HEK293T (cell line): ENCODE data around the gene PLSCR3.

Experiments used
- BHLHE40 ChIP-seq: fragments of 450-650 bp; IDR thresholded peaks from 2 replicates; pipeline ENCODE4 v1.6.1; 2016; ENCODE audit warnings: mild to moderate bottlenecking, moderate library complexity, borderline replicate concordance
- CTBP1 ChIP-seq: fragments of 450-650 bp; IDR thresholded peaks from 2 replicates; pipeline ENCODE4 v1.6.1; 2016; ENCODE audit warnings: borderline replicate concordance
- ELF4 ChIP-seq: fragments of 450-650 bp; IDR thresholded peaks from 2 replicates; pipeline ENCODE4 v1.6.1; 2017; ENCODE audit warnings: antibody characterized with exemption
- FOXA1 ChIP-seq: fragments of 450-650 bp; IDR thresholded peaks from 2 replicates; pipeline ENCODE4 v1.6.1; 2016; ENCODE audit warnings: mild to moderate bottlenecking
- FOXK2 ChIP-seq: fragments of 450-650 bp; IDR thresholded peaks from 2 replicates; pipeline ENCODE4 v1.6.1; 2016; ENCODE audit warnings: mild to moderate bottlenecking
- HDGF ChIP-seq: fragments of 450-650 bp; IDR thresholded peaks from 2 replicates; pipeline ENCODE4 v1.6.1; 2017; ENCODE audit warnings: antibody characterized with exemption, borderline replicate concordance
- L3MBTL2 ChIP-seq: fragments of 450-650 bp; conservative IDR thresholded peaks from 2 replicates; pipeline ENCODE4 v1.6.1; 2016; ENCODE audit warnings: mild to moderate bottlenecking
- LEF1 ChIP-seq: fragments of 450-650 bp; IDR thresholded peaks from 2 replicates; pipeline ENCODE4 v1.6.1; 2017; ENCODE audit warnings: mild to moderate bottlenecking, borderline replicate concordance
- SP1 ChIP-seq: fragments of 450-650 bp; IDR thresholded peaks from 2 replicates; pipeline ENCODE4 v1.6.1; 2017
- SUZ12 ChIP-seq: fragments of 450-650 bp; IDR thresholded peaks from 2 replicates; pipeline ENCODE4 v1.6.1; 2016; ENCODE audit warnings: mild to moderate bottlenecking
- TARDBP ChIP-seq: fragments of 450-650 bp; IDR thresholded peaks from 2 replicates; pipeline ENCODE4 v1.6.1; 2016
- ZNF384 ChIP-seq: fragments of 450-650 bp; IDR thresholded peaks from 2 replicates; pipeline ENCODE4 v1.6.1; 2016

- TF ChIP-seq SP1 (no peak), L3MBTL2 (no peak), BHLHE40 (no peak), HDGF (no peak), FOXA1 (no peak), CTBP1 (no peak), LEF1 (no peak), TARDBP (no peak), ZNF384 (no peak), ELF4 (no peak), SUZ12 (no peak), FOXK2 (no peak)
Observed at GRCh38 chr17:7441266-7441665, 46.9 kb upstream of the PLSCR3 start.
